GM08714 (cell line): ENCODE measurements around the gene VKORC1.

Source experiments
- H3K4me3 ChIP-seq: fragments of 200-500 bp; sonication (Bioruptor generic); 2 replicates; pipeline ENCODE4 v1.5.1; 2014; ENCODE audit warnings: mild to moderate bottlenecking, low read length, inconsistent platforms
- ZNF274 ChIP-seq: IDR thresholded peaks from 2 replicates; pipeline ENCODE4 v1.6.1; 2012; ENCODE audit warnings: mild to moderate bottlenecking, low read depth, low read length

VKORC1 gene

GRCh38 chr16:31061813-31062440 lies 32.7 kb downstream of the VKORC1 start:
- TF ChIP-seq ZNF274 = no peak
- no peak overlapping the region for H3K4me3 ChIP-seq

DNA sequence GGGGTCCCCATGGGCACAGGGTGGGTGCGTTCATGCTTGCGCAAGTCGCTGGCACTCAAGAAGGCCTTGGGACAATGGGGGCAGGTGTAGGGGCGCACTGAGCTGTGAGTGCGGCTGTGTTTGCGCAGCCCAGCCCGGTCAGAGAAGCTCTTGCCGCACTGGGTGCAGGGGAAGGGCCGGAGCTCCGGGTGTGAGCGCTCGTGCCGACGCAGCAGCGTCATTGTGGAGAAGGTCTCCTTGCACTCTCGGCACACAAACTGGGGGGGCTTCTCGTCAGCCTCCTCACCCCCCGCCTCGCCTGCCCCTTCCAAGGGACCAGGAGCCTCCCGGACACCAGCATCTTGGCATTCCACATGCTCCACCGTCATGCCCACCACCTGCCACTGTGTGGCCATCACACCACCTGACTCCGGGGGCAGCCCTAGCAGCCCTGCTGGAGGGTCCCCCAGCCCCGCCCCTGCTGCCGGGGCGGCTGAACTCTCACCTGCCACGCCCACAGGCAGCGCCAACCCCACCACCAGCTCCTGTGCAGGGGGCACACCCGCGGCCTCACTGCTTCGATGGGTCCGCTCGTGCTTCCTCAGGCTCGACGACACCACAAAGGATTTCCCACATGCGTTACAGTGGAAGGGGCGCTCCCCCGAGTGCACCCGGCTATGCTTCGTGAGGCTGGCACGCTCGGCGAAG lies 33.3 kb downstream of the VKORC1 start:
- H3K4me3 ChIP-seq = no peak overlapping the region
- no peak for TF ChIP-seq ZNF274

- H3K4me3 ChIP-seq = no peak overlapping the region
- no peak for TF ChIP-seq ZNF274
Measured at GRCh38 chr16:31055613-31056012, 39.0 kb downstream of the VKORC1 start.

- no peak for TF ChIP-seq ZNF274
- no peak overlapping the region for H3K4me3 ChIP-seq
Measured at GRCh38 chr16:31052114-31052513, 42.5 kb downstream of the VKORC1 start.

GRCh38 chr16:31050280-31051030 lies 44.1 kb downstream of the VKORC1 start:
- TF ChIP-seq ZNF274 = no peak
- H3K4me3 ChIP-seq = no peak overlapping the region

DNA sequence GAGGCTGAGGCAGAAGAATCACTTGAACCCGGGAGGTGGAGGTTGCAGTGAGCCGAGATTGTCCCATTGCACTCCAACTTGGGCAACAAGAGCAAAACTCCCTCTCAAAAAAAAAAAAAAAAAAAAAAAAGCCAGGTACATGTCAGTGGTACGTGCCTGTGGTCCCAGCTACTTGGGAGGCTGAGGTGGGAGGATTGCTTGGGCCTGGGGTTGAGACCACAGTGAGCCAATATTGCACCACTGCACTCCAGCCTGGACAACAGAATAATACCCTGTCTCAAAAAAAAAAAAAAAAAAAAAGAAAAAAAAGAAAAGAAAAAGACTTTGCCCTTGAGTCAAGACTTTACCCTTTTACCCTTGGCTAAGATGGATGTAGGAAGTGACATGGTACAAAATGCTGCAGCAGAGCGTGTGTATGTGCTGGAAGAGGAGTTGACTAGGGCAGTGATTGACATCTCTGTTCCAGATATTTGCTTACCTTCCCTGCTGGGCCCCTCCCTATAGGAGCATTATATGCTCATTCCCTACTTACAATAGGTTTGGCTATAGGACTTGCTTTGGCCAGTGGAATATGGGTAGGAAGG lies 50.6 kb downstream of the VKORC1 start:
- H3K4me3 ChIP-seq = no peak overlapping the region
- TF ChIP-seq ZNF274 = no peak

DNA sequence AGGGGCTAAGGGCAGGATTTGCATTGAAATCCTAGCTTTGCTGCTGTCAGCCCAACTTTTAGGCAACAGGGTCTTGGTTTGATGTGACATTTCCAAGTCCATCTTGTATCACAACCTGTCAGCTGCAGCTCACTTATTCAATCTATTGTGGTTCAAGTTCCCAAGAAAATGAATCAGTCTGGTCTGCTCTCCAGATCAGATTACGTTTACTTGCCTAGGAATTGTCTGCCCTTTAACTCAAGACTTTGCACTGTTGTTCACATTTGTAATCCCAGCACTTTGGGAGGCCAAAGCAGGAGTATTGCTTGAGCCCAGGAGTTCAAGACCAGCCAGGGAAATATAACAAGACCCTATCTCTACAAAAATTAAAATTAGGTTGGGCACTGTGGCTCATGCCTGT lies 51.2 kb downstream of the VKORC1 start:
- no peak for TF ChIP-seq ZNF274
- H3K4me3 ChIP-seq = no peak overlapping the region

GRCh38 chr16:31042866-31043265 lies 51.7 kb downstream of the VKORC1 start:
- H3K4me3 ChIP-seq = no peak overlapping the region
- no peak for TF ChIP-seq ZNF274
